ENCODE measurements around the gene TERT.

DNA sequence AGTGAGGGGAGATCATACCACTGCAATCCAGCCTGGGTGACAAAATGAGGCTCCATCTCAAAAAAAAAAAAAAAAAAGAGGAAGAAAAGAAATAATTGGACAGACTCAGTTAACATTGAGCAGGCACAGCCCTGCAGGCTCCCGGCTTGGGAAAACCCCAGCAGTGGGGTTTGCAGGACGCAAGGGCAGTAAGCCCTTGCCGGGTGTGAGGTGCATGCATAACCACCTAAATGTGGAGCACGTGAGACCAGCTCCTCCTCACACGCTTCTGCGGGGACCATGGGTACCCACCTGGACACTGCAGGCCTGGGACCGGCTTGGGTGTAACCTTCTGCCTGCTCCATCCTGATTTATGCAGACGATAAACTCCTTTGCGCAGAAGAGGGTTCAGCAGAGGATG is 74.5 kb downstream of the TERT start:
- TF ChIP-seq, protein P1, sequence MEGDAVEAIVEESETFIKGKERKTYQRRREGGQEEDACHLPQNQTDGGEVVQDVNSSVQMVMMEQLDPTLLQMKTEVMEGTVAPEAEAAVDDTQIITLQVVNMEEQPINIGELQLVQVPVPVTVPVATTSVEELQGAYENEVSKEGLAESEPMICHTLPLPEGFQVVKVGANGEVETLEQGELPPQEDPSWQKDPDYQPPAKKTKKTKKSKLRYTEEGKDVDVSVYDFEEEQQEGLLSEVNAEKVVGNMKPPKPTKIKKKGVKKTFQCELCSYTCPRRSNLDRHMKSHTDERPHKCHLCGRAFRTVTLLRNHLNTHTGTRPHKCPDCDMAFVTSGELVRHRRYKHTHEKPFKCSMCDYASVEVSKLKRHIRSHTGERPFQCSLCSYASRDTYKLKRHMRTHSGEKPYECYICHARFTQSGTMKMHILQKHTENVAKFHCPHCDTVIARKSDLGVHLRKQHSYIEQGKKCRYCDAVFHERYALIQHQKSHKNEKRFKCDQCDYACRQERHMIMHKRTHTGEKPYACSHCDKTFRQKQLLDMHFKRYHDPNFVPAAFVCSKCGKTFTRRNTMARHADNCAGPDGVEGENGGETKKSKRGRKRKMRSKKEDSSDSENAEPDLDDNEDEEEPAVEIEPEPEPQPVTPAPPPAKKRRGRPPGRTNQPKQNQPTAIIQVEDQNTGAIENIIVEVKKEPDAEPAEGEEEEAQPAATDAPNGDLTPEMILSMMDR (conservative IDR thresholded peaks at IDR 0.05 in 1 of 2, IDR thresholded peaks at IDR 0.05 in 1 of 2; ENCODE audit: extremely low read depth in 1 of 2, insufficient read depth in 1 of 2, low read depth in 1 of 2, low read length in 2 of 2), result no peak
- no peak for TF ChIP-seq EZH2 (IDR thresholded peaks at IDR 0.05; ENCODE audit: borderline replicate concordance, low read length)

All from mammary epithelial cell (primary cell).